HG03571 (cell line): ENCODE data around the gene GNL1.
A peak's percentile ranks its signal among the peaks of the same experiment; 100 is the strongest.

ENCODE experiments used
- ATAC-seq: cut with Tn5 transposase; IDR thresholded peaks from one replicate; pipeline ENCODE4 v1.9.1; 2021; ENCODE audit not compliant: unreplicated experiment

The GNL1 gene

DNA sequence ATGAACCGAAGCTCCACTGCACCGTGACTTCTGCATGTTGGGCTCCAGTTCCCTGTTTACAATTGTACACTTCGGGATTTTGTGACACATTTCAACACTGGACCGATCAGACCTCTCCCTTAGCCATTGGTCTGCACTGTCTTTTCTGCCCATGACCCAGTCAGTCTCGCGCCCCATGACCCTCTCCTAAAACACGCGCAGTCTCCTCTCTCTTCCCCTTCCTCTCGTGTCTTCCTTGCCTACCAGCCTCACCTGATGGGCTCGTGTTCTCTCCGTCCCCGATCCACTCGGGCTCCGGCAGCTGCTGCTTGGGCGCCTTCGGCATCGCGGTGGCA is 14.4 kb upstream of the GNL1 start:
- ATAC-seq, result peak; percentile 33

DNA sequence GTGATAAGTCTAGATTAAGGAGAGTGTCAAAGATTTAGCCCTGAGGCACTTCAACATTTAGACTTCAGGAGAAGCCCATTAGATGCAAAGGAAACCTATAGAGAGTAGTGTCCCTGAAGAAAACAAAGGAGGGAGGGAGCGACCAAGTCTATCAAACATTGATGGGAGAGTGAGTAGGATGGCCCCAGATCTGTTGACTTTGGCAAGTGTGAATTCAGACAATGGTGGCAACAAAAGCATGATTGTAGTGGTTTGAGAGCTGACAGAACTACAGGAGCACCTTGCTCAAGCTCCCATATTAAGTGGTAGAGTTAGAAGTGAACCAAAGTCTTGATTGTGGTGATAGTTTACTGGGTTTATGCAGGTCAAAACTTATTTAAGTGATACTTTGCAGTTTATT is 14.0 kb upstream of the GNL1 start:
- no peak for ATAC-seq

DNA sequence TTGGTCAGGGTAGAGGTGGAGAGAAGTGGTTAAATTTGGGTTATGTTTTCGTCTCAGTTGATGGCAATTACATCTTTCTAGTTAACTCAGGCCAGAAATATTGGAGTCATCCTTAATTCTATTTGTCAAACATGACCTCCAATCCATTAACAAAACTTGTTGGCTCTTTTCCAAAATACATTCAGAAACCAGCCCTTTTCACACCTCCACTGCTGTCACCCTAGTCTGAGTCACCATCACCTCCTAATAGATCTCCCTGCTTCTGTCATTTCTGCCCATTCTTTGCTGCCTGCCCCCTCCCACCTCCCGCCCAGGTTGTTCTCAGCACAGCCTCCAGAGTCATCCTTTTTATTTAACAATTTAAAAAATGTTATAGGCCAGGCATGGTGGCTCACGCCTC is 12.0 kb upstream of the GNL1 start:
- ATAC-seq, result no peak

DNA sequence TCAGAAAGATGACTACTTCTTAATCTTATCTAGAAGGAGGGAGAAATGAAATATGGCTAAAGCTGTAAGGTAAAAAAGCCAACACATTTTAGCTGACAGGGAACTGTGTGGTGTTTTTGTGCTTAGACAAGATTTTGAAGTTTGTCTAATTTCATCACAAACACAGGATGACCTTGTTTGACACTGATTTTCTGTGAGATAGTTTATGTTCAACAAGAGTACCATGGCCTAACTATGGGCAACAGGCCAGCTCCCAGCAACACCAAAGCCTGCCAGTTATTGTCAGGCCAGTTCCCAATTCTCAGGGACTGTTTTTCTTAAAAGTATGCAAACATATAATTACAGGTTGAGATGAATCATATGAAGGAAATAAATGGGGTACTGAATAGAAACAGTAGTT is 9.5 kb upstream of the GNL1 start:
- no peak for ATAC-seq

DNA sequence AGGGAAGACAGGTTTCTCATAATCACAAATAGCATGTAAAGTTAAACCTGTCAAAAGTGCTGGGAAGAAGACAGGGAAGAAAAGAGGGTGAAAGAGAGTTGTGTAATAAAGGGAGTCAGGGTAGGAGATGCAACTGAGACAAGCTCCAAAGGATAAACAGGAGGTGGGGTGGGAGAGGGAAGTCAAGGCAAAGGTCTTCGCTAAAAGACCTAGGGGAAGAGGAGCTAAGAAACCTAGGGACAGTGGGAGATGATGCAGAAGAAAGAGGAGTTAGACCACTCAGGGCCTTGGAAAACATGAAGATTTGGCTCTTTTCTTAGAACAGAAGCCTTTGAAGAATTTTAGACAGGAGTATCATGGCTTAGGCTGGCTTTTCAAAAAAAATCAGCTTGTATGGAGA is 7.8 kb upstream of the GNL1 start:
- ATAC-seq, result no peak

DNA sequence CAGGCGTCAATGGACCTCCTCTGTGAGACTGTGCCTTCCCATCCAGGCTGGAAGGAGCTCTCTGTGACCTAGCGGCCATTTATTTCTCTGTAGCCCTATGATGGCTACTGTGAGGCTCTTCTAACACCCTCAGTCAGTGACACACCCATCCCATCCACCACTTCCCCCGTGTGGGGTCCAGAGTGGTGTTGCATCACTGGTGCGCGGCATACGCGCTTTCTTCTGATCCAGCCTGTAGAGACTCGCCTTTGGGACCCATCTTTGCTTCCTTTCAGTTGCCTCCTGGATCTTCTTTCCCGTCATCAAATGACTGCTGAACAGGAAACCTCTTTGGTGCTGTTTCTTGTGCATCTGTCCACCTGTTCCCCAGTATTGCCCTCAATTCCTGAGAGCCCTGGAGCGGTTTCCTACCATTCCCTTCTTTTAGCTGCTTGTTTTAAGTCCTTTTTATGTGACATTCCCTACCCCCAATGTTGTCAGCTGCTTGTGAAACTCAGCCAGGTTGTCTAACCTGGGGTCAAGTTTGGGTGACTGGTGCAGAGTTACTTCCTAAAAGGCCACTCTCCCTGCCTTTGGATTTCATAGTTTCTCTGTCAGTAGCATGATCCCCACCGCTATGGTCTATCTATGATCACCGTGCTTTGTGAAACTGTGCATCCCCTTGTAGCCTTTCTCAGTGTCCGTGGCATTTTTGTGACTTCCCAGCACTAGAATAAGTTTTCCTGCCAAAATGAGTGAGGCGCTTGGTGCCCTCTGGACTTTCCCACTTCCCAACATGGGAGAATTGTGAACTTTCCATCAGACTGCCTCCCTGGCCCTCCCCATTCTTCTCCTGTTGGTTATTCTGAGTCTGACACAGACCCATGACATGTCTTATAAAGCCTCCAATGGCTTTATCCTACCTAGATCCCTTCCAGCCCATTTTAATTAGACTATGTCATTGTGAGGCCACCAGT is 6.5 kb upstream of the GNL1 start:
- ATAC-seq, result no peak

DNA sequence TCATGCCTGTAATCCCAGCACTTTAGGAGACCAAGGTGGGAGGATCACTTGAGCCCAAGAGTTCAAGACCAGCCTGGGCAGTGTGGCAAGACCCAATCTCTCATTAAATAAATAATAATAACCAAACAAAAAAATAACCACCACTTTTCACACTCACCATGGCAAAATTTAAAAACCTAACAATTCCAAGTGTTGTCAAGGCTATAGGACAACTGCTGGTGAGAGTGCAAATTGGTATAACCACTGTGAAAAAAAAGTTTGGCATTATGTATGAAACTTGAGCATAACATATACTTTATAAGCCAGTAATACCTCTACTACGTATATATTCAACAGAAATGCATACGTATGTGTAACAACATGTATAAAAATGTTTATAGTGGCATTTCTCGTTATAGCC is 4.6 kb upstream of the GNL1 start:
- no peak for ATAC-seq

DNA sequence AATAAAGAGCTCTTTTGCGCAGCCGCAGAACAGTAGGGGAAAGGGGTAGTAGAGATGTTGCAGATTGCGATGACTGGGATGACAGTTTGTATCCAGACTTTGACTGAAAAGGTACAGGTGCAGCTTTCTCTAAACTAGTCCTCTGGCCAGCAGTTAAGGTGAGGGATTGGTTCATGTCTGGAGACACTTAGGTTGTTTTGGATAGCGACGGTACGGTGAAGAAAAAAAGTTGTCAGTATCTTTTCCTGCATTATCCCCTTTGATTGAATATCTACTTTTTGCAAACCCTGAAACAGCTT is 1.3 kb upstream of the GNL1 start:
- no peak for ATAC-seq

DNA sequence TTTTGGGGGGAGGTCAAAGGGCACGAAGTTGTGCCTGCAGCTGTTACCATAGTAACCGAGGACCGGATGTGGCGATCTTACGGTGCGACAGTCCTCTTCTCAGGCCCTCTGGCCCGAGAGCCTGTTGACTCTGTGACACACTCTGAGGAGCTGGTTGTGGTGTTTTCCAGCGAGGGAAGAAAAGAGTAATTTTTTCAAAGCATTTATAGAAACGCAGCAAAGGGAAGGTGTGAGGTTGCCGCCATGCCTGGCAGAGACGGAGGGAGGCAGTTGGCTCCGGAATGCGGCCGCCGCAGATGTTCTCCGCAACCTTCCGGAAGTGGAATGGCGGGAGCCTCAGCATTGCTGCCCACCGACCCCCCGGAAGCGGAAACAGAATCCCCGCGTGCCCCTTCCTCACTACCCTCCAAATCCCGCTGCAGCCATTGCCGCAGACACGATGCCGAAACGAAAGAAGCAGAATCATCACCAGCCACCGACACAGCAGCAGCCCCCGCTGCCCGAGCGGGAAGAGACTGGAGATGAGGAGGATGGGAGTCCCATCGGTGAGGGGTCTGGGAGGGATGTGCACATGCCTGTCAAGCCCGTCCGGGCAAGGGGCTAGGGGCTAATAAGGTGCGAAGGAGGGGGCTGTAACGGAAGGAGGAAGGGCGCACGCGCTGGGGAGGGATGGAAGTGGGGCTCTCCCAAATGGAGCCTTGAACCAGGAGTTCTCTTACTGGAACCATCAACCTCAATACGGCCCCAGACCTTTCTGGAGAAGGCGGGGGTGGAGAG is 805 bp upstream of the GNL1 start, which contains the start of gene PRR3:
Gene PRR3 (plus strand): TSS at position 390 of the 777 bp plus-strand sequence. CDS start 50 bp downstream, at position 440.
- peak; percentile 52 for ATAC-seq

DNA sequence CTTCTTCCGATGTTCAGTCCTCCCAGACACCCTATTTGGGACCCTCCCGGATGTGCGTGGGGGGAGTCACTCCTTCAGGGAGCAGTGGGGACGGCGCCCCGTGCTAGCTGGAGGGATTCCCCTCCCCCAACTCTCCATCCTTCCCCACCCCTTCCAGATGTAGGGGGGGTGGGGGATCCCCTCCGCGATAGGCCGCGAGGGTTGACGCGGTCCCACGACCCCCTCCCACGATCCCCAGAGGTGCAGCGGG is 548 bp downstream of the GNL1 start:
- no peak for ATAC-seq

DNA sequence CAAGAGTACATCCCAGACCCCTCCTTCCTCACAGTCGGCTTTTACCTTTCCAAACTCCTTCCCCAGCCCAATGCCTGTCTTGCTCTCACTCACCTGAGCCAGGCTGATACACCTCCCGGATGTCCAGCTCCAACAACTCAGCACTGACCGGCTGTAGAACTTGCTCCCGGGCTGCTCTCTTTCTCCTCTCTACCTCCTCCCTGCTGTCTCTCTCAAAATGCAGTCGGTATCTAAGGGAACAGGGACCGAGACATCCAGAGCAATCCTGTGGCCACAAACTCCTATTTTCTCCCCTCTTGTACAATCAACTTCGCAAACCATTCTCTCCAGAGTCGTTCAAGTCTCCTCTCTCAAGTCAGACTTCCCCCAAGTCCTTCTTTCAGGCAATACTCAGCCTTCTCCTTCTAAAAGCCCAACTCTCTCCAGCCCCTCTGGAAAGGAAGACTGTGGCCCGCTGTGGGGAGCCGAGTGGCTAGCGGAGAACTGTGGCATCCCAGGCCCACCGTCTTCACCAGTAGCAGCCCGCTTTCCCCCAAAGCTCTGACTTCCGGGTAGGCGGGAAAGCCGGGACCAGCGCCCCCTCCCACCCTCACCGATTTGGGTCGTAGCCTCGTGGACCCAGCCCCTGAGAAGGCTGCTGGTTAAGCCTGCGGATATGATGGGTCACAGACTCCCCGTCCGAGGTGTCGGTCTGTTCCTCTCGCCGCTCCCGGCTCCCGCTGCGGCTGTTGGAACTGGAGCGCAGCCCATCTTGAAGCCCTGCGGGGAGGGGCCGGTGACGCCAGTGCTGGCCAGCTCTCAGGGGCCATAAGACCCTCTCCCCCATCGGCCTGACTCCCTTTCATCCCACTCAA is 1.1 kb downstream of the GNL1 start:
- no peak for ATAC-seq

DNA sequence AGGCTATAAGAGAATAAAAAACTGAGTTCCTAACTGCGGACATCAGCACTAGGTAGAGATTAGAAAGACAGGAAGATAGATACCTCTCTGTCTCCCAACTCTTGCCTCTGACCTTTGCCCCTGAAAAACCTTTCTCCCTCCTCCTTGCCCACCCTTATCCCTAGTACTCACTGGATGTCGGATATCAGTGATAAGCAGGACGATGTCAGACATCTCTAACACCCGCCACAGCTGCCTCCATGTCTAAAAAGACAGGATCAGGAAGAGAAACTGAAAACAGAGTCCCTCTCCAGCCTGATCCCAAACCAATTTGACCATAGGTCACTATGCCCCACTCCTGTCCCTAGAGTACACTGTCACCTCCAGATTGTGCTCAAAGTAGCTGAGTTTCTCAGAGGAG is 1.9 kb downstream of the GNL1 start:
- ATAC-seq, result no peak

DNA sequence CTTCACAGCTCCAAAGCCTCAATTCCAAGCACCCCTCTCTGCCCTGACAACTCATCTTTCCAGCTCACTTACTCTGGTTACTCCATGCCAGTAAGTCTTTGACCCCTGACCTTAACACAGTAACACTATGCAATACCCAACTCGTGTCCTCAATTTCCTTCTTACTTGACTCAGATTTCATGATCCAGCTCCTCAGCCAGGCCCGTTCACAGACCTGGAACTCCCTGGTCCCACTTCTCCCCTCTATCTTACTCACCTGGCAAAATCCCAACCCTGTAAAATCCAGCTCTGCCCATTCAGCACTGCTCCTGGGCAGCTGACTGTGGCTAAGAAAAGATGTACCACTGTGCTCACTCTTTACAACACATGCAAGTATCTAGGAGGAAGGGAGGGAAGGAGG is 7.9 kb downstream of the GNL1 start:
- no peak for ATAC-seq

DNA sequence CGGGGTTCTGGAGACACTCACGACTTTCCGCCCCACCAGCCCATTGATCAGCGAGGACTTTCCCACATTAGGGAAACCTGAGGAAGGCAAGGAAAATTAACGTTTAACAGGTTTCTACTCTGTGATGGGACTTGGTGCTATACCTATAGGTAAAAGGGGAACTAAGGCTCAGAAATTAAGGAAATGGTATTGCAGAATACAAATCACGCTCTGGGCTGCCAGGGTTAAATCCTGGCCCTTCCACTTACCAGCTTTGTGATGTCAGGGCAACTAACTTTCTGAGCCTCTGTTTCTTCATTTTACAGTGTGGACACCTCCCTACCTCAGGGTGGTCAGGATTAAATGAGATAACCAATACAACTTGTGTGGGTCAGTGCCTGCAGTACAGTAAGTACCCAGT is 8.8 kb downstream of the GNL1 start:
- no peak for ATAC-seq

DNA sequence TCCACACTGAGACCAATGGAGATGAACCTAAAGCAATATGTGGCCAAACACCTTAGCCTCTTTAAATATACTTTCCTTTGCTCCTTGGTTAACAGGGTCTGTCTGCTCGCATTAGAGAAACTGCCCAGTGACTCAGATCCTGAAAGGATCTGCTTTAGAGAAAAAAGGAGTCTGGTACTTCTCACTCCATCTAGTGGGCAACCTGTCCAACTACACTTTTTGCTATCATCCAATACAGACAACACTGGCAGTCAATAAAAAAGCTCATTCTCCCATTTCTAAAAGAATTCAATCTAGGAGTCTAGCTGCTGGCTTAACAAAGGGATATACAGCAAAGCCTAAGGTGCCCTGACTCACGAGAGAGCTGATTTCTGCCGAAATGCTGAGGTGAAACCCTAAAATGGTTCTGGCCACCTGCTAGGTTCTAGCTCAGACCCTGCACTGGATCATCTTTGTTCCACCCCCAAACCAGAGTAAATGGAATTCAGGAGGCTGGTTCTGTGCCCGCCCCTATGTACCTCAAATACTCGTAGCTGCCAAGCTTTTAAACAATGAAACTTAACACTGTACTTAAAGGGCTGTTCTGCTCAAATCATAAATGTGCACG is 11.5 kb downstream of the GNL1 start:
- ATAC-seq, result no peak

DNA sequence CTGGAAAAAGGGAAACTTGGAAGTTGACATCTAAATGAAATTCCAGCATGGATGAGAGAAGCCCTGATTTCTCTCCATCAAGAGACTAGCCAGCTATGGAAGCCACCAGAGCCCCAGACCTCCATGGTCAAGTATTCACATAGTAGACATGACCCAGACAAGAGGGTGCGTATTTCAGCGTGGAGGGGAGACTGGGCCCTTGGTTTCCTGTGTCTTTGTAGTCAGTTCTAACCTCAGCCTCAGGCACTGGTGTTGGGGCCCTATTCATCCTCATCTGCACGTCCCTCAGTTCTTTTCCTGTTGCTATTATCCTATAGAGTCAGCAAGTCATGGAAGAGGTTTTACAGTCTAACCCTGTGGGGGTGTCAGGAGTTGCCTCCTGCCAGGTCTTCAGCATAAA is 12.5 kb downstream of the GNL1 start:
- ATAC-seq, result no peak

DNA sequence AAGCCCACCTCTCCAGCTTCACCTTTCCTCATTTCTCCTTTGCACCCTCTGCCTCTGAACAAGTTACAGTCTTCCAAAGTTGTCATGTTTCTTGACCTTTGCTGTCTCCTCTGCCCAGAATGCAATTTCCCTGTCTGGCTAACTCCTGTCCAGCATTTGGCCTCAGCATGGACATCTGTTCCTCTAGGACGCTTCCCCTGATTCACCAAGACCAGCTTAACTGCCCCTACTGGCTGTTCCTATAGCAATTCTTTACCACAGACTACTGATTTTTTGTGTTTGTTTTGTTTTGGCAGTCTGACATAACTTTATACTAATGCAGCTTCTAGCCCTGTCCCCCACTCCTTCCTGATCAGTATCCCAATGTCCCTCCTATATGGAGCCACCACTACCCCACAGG is 13.4 kb downstream of the GNL1 start:
- no peak for ATAC-seq

DNA sequence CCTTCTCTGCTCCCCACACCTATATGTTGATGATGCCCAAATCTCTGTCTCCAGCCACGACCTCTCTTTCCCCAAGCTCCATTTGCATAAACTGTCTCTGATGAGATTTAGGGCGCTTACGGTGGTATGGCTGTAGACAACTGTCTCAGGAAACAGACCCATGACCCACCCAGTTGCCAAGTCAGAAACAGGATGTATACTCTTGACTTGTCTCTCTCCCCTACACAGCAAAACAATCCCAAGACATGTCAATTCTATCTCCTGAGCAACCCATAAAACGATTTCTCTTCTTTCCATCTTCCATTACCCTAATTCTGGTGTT is 13.9 kb downstream of the GNL1 start:
- ATAC-seq, result no peak

DNA sequence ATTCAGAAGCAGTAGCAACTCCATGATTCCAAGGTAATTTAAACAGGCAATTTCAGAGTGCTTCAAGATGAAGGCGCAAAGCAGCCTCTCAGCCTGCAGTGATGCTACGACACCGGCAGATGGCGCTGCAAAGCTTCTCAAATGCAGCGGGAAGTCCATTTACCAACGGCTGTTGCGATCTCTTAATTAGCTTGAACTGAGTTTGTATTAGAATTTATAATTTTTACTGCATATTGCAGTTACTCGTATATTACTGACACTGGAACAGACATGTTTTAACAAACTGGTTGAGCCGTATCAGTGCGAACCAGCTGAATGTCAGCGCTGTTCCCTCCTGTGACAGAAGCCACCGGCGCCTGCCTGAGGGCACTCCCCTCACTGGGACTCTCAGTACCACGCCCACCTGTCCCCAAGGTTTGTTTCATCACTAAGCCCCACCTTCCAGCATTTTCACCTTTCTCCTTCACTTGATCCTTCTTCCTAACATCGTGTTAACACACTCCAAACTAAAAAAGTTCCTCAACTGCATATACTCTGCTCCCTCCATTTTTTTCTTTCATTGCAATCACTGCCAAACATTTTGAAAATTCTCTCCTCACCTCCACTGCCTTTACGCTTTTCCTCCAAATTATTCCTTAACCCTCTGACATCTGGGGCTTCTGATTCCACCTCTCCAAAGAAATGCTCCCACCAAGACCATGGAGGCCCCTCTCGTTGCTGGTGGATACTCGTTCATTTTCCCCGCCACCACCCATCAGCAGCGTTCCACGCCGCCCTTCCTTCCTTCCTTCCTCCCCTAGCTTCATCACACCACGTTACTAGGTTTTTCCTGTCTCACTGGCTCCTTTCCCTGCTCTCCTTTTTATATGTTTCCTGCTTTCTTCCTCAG is 14.5 kb downstream of the GNL1 start:
- no peak for ATAC-seq

DNA sequence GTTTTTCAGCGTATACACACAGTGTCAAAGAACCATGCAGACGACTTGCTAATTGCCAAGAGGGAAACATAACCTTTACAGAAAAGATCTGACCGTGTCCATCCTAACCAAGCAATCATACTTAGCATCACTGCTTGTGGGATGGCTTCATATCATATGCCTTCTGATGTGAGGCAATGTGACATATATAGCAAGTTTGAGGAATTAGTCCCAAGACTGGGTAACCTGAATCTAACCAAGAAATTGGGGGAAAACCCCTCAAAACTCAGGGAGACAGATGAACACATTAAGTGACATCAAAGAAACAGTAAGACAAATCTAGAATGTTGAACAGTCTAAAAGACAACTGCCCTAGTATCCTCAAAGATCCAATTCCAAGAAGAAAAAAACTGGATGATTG is 18.4 kb downstream of the GNL1 start:
- ATAC-seq, result no peak
